HG03045 (cell line): ENCODE data around the gene CT47C1.

Experiments
- ATAC-seq: cut with Tn5 transposase; IDR thresholded peaks from one replicate; pipeline ENCODE4 v1.9.1; 2021; ENCODE audit warnings: mild to moderate bottlenecking, moderate library complexity; ENCODE audit not compliant: unreplicated experiment

Gene CT47C1

GRCh38 chrX:119073200-119073905 is 560 bp downstream of the CT47C1 start:
- ATAC-seq, result no peak

GRCh38 chrX:119073911-119074310 is 1.1 kb downstream of the CT47C1 start:
- ATAC-seq, result no peak

GRCh38 chrX:119075270-119076025 is 2.7 kb downstream of the CT47C1 start:
- ATAC-seq, result no peak

GRCh38 chrX:119082278-119082677 is 9.5 kb downstream of the CT47C1 start:
- ATAC-seq, result no peak

- ATAC-seq, result no peak
Measured at GRCh38 chrX:119084766-119085165, 12.0 kb downstream of the CT47C1 start.

- ATAC-seq, result no peak
Measured at GRCh38 chrX:119087121-119087520, 14.3 kb downstream of the CT47C1 start.

- no peak for ATAC-seq
Measured at GRCh38 chrX:119089619-119090018, 16.8 kb downstream of the CT47C1 start.

GRCh38 chrX:119090627-119091026 is 17.8 kb downstream of the CT47C1 start:
- no peak for ATAC-seq

- ATAC-seq, result no peak
Measured at GRCh38 chrX:119093991-119094735, 21.4 kb downstream of the CT47C1 start.

GRCh38 chrX:119094819-119095218 is 22.0 kb downstream of the CT47C1 start:
- ATAC-seq, result no peak

GRCh38 chrX:119095936-119096335 is 23.1 kb downstream of the CT47C1 start:
- ATAC-seq, result no peak

GRCh38 chrX:119101168-119101567 is 28.4 kb downstream of the CT47C1 start:
- ATAC-seq, result no peak

GRCh38 chrX:119105826-119106225 is 33.0 kb downstream of the CT47C1 start:
- no peak for ATAC-seq

- ATAC-seq, result no peak
Measured at GRCh38 chrX:119107206-119107605, 34.4 kb downstream of the CT47C1 start.

GRCh38 chrX:119118780-119119395 is 46.1 kb downstream of the CT47C1 start:
- peak; percentile 65 for ATAC-seq

- ATAC-seq, result no peak
Measured at GRCh38 chrX:119121341-119121740, 48.5 kb downstream of the CT47C1 start.
